Fibroblast of lung (primary cell): ENCODE results near the gene ATF6B.

Experiments used
- CTCF ChIP-seq, 2 donors: IDR thresholded peaks in 1 of 2; conservative IDR thresholded peaks in 1 of 2; 1 replicate in 1 of 2; 2 replicates in 1 of 2; pipeline ENCODE4 v1.5.1; 2011 to 2012; ENCODE audit warnings: low read length in 2 of 2, control low read depth in 1 of 2, inconsistent platforms in 1 of 2, low read depth in 1 of 2, mild to moderate bottlenecking in 1 of 2
- EZH2 ChIP-seq: IDR thresholded peaks from 2 replicates; pipeline ENCODE4 v1.5.1; 2012; ENCODE audit warnings: low read length, control low read depth, mild to moderate bottlenecking; ENCODE audit errors: missing control alignments

GRCh38 chr6:32168350-32168749 is 40.3 kb upstream of the ATF6B start:
- TF ChIP-seq CTCF (conservative IDR thresholded peaks at IDR 0.05 in 1 of 2, IDR thresholded peaks at IDR 0.05 in 1 of 2; ENCODE audit: low read depth in 1 of 2, low read length in 2 of 2) (no peak), EZH2 (no peak)
